Measurements from ENCODE around the gene FAAP20.

The FAAP20 gene

GRCh38 chr1:2168090-2168489, 26.5 kb downstream of the FAAP20 start:
- H3K27me3 ChIP-seq (replicated peaks; ENCODE audit: control insufficient read depth, insufficient read depth, low read length) = no peaks in the 10 kb centered on the region
- no peaks in the 10 kb centered on the region for H3K36me3 ChIP-seq (ENCODE audit: control insufficient read depth, insufficient read depth, low read length)
- H3K4me3 ChIP-seq (replicated peaks; ENCODE audit: low read depth, low read length) = no peak overlapping the region
- no peak for DNase-seq (ENCODE audit: extremely low read depth, insufficient read length)
- TF ChIP-seq CTCF (IDR thresholded peaks at IDR 0.05; ENCODE audit: insufficient read depth, low read length, poor library complexity, severe bottlenecking) = no peak

- no peak for TF ChIP-seq CTCF (IDR thresholded peaks at IDR 0.05; ENCODE audit: insufficient read depth, low read length, poor library complexity, severe bottlenecking)
- Histone ChIP-seq H3K27me3 (replicated peaks; ENCODE audit: control insufficient read depth, insufficient read depth, low read length) (no peaks in the 10 kb centered on the region), H3K36me3 (ENCODE audit: control insufficient read depth, insufficient read depth, low read length) (no peaks in the 10 kb centered on the region), H3K4me3 (replicated peaks; ENCODE audit: low read depth, low read length) (no peak overlapping the region)
- DNase-seq (ENCODE audit: extremely low read depth, insufficient read length) = no peak
Measured at GRCh38 chr1:2166695-2167094, 27.9 kb downstream of the FAAP20 start.

- Histone ChIP-seq H3K36me3 (ENCODE audit: control insufficient read depth, insufficient read depth, low read length) (no peaks in the 10 kb centered on the region), H3K27me3 (replicated peaks; ENCODE audit: control insufficient read depth, insufficient read depth, low read length) (no peaks in the 10 kb centered on the region), H3K4me3 (replicated peaks; ENCODE audit: low read depth, low read length) (no peak overlapping the region)
- TF ChIP-seq CTCF (IDR thresholded peaks at IDR 0.05; ENCODE audit: insufficient read depth, low read length, poor library complexity, severe bottlenecking) = no peak
- DNase-seq (ENCODE audit: extremely low read depth, insufficient read length) = no peak
Measured at GRCh38 chr1:2166254-2166653, 28.3 kb downstream of the FAAP20 start.

- DNase-seq (ENCODE audit: extremely low read depth, insufficient read length) = no peak
- no peak overlapping the region for H3K4me3 ChIP-seq (replicated peaks; ENCODE audit: low read depth, low read length)
- no peaks in the 10 kb centered on the region for H3K36me3 ChIP-seq (ENCODE audit: control insufficient read depth, insufficient read depth, low read length)
- no peak for TF ChIP-seq CTCF (IDR thresholded peaks at IDR 0.05; ENCODE audit: insufficient read depth, low read length, poor library complexity, severe bottlenecking)
- H3K27me3 ChIP-seq (replicated peaks; ENCODE audit: control insufficient read depth, insufficient read depth, low read length) = no peaks in the 10 kb centered on the region
Measured at GRCh38 chr1:2165646-2166045, 28.9 kb downstream of the FAAP20 start.

GRCh38 chr1:2163205-2163604, 31.4 kb downstream of the FAAP20 start:
- H3K36me3 ChIP-seq (ENCODE audit: control insufficient read depth, insufficient read depth, low read length) = no peaks in the 10 kb centered on the region
- TF ChIP-seq CTCF (IDR thresholded peaks at IDR 0.05; ENCODE audit: insufficient read depth, low read length, poor library complexity, severe bottlenecking) = no peak

More at GRCh38 chr1:2163205-2163604, 31.4 kb downstream of the FAAP20 start:
- no peaks in the 10 kb centered on the region for H3K27me3 ChIP-seq (replicated peaks; ENCODE audit: control insufficient read depth, insufficient read depth, low read length)
- no peak overlapping the region for H3K4me3 ChIP-seq (replicated peaks; ENCODE audit: low read depth, low read length)
- DNase-seq (ENCODE audit: extremely low read depth, insufficient read length) = no peak

Data from GM06990 (cell line).